Measurements from ENCODE around the gene RCOR2. TPM values are rescaled to one million over a fixed set of nuclear protein-coding genes. Genes with fewer than 3 reads are reported as not detected.

RCOR2 gene
- total RNA-seq, 2 donors from 2014 or later: 0.64 to 3.3 TPM

DNA sequence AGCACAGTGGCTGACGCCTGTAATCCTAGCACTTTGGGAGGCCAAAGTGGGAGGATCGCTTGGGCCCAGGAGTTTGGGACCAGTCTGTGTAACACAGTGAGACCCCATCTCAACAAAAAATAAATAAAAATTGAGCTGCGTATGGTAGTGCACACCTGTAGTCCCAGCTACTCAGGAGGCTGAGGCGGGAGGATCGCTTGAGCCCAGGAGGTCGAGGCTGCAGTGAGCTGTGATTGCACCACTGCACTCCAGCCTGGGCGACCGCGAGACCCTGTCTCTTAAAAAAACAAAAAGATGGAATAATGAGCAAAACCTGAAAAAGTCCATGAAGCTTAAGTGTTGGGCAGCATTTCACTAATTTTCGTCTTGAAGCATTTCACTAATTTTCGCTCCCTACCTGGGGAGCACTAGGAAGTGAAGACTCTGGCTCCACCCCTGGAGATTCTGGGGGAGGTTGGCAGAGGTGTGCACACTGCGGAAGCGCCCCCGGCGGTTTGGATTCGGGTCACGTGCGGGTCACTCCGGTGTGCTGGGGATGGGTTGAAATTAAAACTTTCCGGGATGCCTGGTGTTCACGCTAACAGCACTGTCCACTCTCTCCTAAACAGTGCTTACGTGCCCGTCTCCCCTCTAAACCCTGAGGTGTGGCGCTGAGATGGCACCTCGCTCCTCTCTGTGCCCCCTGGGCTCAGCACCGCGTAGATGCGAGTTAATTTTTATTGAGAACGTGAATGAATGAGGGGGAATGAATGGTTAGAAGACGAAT lies 20.9 kb upstream of the RCOR2 start:
- Histone ChIP-seq H3K27me3 (replicated peaks; ENCODE audit: insufficient read depth) (no peaks in the 10 kb centered on the region), H3K27ac (peak overlapping the region in 1 of 2 donors; percentile 71), H3K9me3 (no peaks in the 10 kb centered on the region), H3K4me1 (replicated peaks) (no peaks in the 10 kb centered on the region), H3K36me3 (no peaks in the 10 kb centered on the region), H3K4me3 (peak overlapping the region; percentile 54 to 69)
- intact Hi-C loops (cut with DNase I): no loop called here
- no peak for TF ChIP-seq POLR2AphosphoS5 (IDR thresholded peaks at IDR 0.05)
- TF ChIP-seq, protein P1, sequence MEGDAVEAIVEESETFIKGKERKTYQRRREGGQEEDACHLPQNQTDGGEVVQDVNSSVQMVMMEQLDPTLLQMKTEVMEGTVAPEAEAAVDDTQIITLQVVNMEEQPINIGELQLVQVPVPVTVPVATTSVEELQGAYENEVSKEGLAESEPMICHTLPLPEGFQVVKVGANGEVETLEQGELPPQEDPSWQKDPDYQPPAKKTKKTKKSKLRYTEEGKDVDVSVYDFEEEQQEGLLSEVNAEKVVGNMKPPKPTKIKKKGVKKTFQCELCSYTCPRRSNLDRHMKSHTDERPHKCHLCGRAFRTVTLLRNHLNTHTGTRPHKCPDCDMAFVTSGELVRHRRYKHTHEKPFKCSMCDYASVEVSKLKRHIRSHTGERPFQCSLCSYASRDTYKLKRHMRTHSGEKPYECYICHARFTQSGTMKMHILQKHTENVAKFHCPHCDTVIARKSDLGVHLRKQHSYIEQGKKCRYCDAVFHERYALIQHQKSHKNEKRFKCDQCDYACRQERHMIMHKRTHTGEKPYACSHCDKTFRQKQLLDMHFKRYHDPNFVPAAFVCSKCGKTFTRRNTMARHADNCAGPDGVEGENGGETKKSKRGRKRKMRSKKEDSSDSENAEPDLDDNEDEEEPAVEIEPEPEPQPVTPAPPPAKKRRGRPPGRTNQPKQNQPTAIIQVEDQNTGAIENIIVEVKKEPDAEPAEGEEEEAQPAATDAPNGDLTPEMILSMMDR (IDR thresholded peaks at IDR 0.05): no peak
- TF ChIP-seq POLR2A (IDR thresholded peaks at IDR 0.05): no peak
- WGBS: 26% methylated on average over 30 of the region's 30 CpGs
- no peak for DNase-seq (ENCODE audit: low spot score)

- Histone ChIP-seq H3K27me3 (replicated peaks; ENCODE audit: insufficient read depth) (no peaks in the 10 kb centered on the region), H3K9me3 (no peaks in the 10 kb centered on the region), H3K27ac (no peak overlapping the region), H3K4me1 (replicated peaks) (no peaks in the 10 kb centered on the region), H3K4me3 (no peak overlapping the region), H3K36me3 (no peaks in the 10 kb centered on the region)
- DNase-seq (ENCODE audit: low spot score): no peak
- 40% methylated on average over 1 of the region's 1 CpG for WGBS
- TF ChIP-seq POLR2A (IDR thresholded peaks at IDR 0.05) (no peak), POLR2AphosphoS5 (IDR thresholded peaks at IDR 0.05) (no peak)
- TF ChIP-seq, protein P1 (IDR thresholded peaks at IDR 0.05): no peak
- intact Hi-C loops (cut with DNase I): no loop called here
Measured at GRCh38 chr11:63933459-63933858, 16.5 kb upstream of the RCOR2 start.

- H3K9me3 ChIP-seq: no peaks in the 10 kb centered on the region
- intact Hi-C loops (cut with DNase I): no loop called here
- no peak overlapping the region for H3K4me3 ChIP-seq
- TF ChIP-seq, protein P1 (IDR thresholded peaks at IDR 0.05): no peak
- TF ChIP-seq POLR2A (IDR thresholded peaks at IDR 0.05) (no peak), POLR2AphosphoS5 (IDR thresholded peaks at IDR 0.05) (no peak)
- DNase-seq (ENCODE audit: low spot score): no peak
- WGBS: 81% methylated on average over 12 of the region's 12 CpGs
- H3K27me3 ChIP-seq (replicated peaks; ENCODE audit: insufficient read depth): no peaks in the 10 kb centered on the region
- no peak overlapping the region for H3K27ac ChIP-seq
- H3K4me1 ChIP-seq (replicated peaks): no peaks in the 10 kb centered on the region
- no peaks in the 10 kb centered on the region for H3K36me3 ChIP-seq
Measured at GRCh38 chr11:63931876-63932275, 14.9 kb upstream of the RCOR2 start.

DNA sequence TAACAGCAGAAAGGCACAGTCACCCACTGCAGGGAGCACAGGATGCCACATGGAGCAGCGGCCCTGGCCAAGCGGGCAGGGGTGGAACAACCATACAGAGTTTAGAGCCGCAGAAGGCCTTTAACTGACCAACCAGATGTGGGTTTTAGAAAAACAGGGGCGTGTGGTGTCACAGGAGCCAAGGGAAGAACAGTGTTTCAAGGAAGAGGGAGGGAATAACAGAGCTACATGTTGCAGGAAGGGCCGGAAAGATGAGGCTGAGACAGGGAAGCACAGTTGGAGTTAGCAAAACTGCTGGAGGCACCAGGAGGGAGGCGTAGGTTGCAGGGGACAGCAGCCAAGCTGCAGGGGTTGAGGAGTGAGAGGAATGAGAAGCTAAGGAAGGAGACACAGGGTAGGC lies 14.1 kb upstream of the RCOR2 start:
- no peaks in the 10 kb centered on the region for H3K27me3 ChIP-seq (replicated peaks; ENCODE audit: insufficient read depth)
- H3K36me3 ChIP-seq: no peaks in the 10 kb centered on the region
- 69% methylated on average over 6 of the region's 6 CpGs for WGBS
- no peak for DNase-seq (ENCODE audit: low spot score)
- TF ChIP-seq POLR2A (IDR thresholded peaks at IDR 0.05) (no peak), POLR2AphosphoS5 (IDR thresholded peaks at IDR 0.05) (no peak)
- TF ChIP-seq, protein P1 (IDR thresholded peaks at IDR 0.05): no peak
- no peaks in the 10 kb centered on the region for H3K9me3 ChIP-seq
- intact Hi-C loops (cut with DNase I): no loop called here
- no peaks in the 10 kb centered on the region for H3K4me1 ChIP-seq (replicated peaks)
- H3K4me3 ChIP-seq: no peak overlapping the region
- no peak overlapping the region for H3K27ac ChIP-seq

- Histone ChIP-seq H3K27ac (no peak overlapping the region), H3K9me3 (no peaks in the 10 kb centered on the region), H3K36me3 (no peaks in the 10 kb centered on the region), H3K27me3 (replicated peaks; ENCODE audit: insufficient read depth) (no peaks in the 10 kb centered on the region), H3K4me3 (no peak overlapping the region), H3K4me1 (replicated peaks) (no peaks in the 10 kb centered on the region)
- 96% methylated on average over 5 of the region's 5 CpGs for WGBS
- intact Hi-C loops (cut with DNase I): no loop called here
- DNase-seq (ENCODE audit: low spot score): no peak
- TF ChIP-seq, protein P1 (IDR thresholded peaks at IDR 0.05): no peak
- TF ChIP-seq POLR2A (IDR thresholded peaks at IDR 0.05) (no peak), POLR2AphosphoS5 (IDR thresholded peaks at IDR 0.05) (no peak)
Measured at GRCh38 chr11:63929616-63930015, 12.7 kb upstream of the RCOR2 start.

All from prostate gland (tissue), 2 donors.